Natural killer cell (primary cell): ENCODE measurements around the gene CDH5. TPM values are rescaled to one million over a fixed set of nuclear protein-coding genes. Genes with fewer than 3 reads are reported as not detected.

Experiments
- ATAC-seq, 3 donors: fragments of 150-1000 bp in 2 of 3; fragments of 200-7000 bp in 1 of 3; cut with Tn5 transposase; 1 replicate in 1 of 3; 2 replicates in 2 of 3; pipeline ENCODE4 v1.10.0; 2021; ENCODE audit warnings: mild to moderate bottlenecking in 2 of 3, moderate library complexity in 2 of 3
- DNase-seq, 2 donors: peaks; one replicate each; pipeline versions ENCODE4 v3.0.0 to v3.0.0-alpha.2; 2013 to 2021; ENCODE audit warnings: mixed read lengths in 1 of 2
- H3K27ac ChIP-seq: one replicate; pipeline ENCODE4 v1.5.1; 2013; ENCODE audit warnings: mild to moderate bottlenecking, low read length
- H3K27me3 ChIP-seq: one replicate; pipeline ENCODE4 v1.6.1; 2013; ENCODE audit warnings: low read length; ENCODE audit not compliant: control insufficient read depth, insufficient read depth
- H3K36me3 ChIP-seq: one replicate; pipeline ENCODE4 v1.6.1; 2013; ENCODE audit warnings: low read length; ENCODE audit not compliant: control insufficient read depth, insufficient read depth
- H3K4me1 ChIP-seq: one replicate; pipeline ENCODE4 v1.6.1; 2013; ENCODE audit warnings: low read length; ENCODE audit not compliant: control insufficient read depth, insufficient read depth
- H3K4me3 ChIP-seq: one replicate; pipeline ENCODE4 v1.5.1; 2013; ENCODE audit warnings: low read length
- H3K9me3 ChIP-seq: one replicate; pipeline ENCODE4 v1.6.1; 2013; ENCODE audit warnings: low read length; ENCODE audit not compliant: control insufficient read depth, insufficient read depth
- H3K27ac Mint-ChIP-seq, 2 donors: one replicate each; pipeline ENCODE4 v1.8.0; 2022; ENCODE audit warnings: mild to moderate bottlenecking in 2 of 2, mixed read lengths in 2 of 2, moderate library complexity in 1 of 2
- H3K27me3 Mint-ChIP-seq, 2 donors: one replicate each; pipeline ENCODE4 v1.8.0; 2022; ENCODE audit warnings: low read depth in 2 of 2, mixed read lengths in 2 of 2
- H3K36me3 Mint-ChIP-seq: one replicate; pipeline ENCODE4 v1.8.0; 2022; ENCODE audit warnings: mixed read lengths
- H3K4me1 Mint-ChIP-seq, 2 donors: one replicate each; pipeline ENCODE4 v1.8.0; 2022; ENCODE audit warnings: mixed read lengths in 2 of 2
- H3K4me3 Mint-ChIP-seq: one replicate; pipeline ENCODE4 v1.8.0; 2022; ENCODE audit warnings: mild to moderate bottlenecking, moderate library complexity, mixed read lengths
- H3K9me3 Mint-ChIP-seq, 2 donors: one replicate each; pipeline ENCODE4 v1.8.0; 2022; ENCODE audit warnings: mixed read lengths in 2 of 2
- CTCF ChIP-seq: fragments of 200-600 bp; IDR thresholded peaks from one replicate; pipeline ENCODE4 v1.8.0; 2022; ENCODE audit warnings: antibody characterized with exemption
- WGBS: methylation state at CpG from one replicate; pipeline ENCODE4 v1.1.7; 2013; ENCODE audit warnings: missing lambda C conversion rate; ENCODE audit not compliant: insufficient coverage; 5-methylcytosine and 5-hydroxymethylcytosine counted together
- intact Hi-C: fragments of 100-400 bp; cut with micrococcal nuclease; formaldehyde crosslinking; loops from one replicate; pipeline ENCODE4 v1.14.2; 2022
- total RNA-seq, 4 donors: library from RNA; stranded (reverse); fragments of 120-200 nt in 1 of 4; gene quantifications; one replicate each; pipeline versions ENCODE4 v1.2.3 to v1.2.4, GENCODE V29; 2013 to 2022

The CDH5 gene
- total RNA-seq, 3 donors from 2014 or later (not counting 1 experiment from before 2014, with no cell fraction given), result not detected

- no peak for TF ChIP-seq CTCF
- peaks cover 4 to 6% of the 10 kb centered on the region in 2 donors for H3K27me3 Mint-ChIP-seq
- H3K36me3 ChIP-seq, result no peaks in the 10 kb centered on the region
- H3K4me3 Mint-ChIP-seq, result no peak overlapping the region
- H3K4me3 ChIP-seq, result no peak overlapping the region
- H3K9me3 Mint-ChIP-seq, result peaks cover 8 to 10% of the 10 kb centered on the region in 2 donors
- ATAC-seq (no peak), DNase-seq (no peak)
- no peaks in the 10 kb centered on the region for H3K4me1 ChIP-seq
- H3K27ac Mint-ChIP-seq, result no peak overlapping the region
- intact Hi-C loops, result no loop called here
- H3K4me1 Mint-ChIP-seq, result peaks cover 9 to 18% of the 10 kb centered on the region in 2 donors
- H3K9me3 ChIP-seq, result peaks cover 8% of the 10 kb centered on the region
- H3K27me3 ChIP-seq, result no peaks in the 10 kb centered on the region
- H3K27ac ChIP-seq, result no peak overlapping the region
- 90% methylated on average over 13 of the region's 13 CpGs for WGBS
- no peaks in the 10 kb centered on the region for H3K36me3 Mint-ChIP-seq
Measured at GRCh38 chr16:66382171-66382965, 15.9 kb downstream of the CDH5 start.

DNA sequence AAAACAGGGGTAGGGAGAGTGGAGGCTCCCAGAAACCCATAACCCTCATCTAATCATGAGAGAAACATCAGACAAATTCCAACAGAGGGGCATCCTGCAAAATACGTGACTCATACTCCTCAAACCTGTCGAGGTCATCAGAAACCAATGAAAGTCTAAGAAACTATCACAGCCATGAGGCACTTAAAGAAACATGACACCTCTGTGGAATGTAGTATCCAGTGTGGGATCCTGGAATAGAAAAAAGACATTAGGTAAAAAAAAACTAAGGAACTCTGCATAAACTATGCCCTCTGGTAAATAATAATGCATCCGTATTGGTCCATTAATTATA, 16.4 kb downstream of the CDH5 start:
- Mint-ChIP-seq H3K4me1 (peaks cover 9 to 18% of the 10 kb centered on the region in 2 donors), H3K9me3 (peaks cover 8 to 10% of the 10 kb centered on the region in 2 donors), H3K27ac (no peak overlapping the region), H3K27me3 (peaks cover 4 to 6% of the 10 kb centered on the region in 2 donors), H3K36me3 (no peaks in the 10 kb centered on the region), H3K4me3 (no peak overlapping the region)
- no peak for TF ChIP-seq CTCF
- H3K36me3 ChIP-seq, result no peaks in the 10 kb centered on the region
- intact Hi-C loops, result no loop called here
- H3K4me3 ChIP-seq, result no peak overlapping the region
- H3K4me1 ChIP-seq, result no peaks in the 10 kb centered on the region
- 88% methylated on average over 2 of the region's 3 CpGs for WGBS
- no peak for DNase-seq
- peaks cover 8% of the 10 kb centered on the region for H3K9me3 ChIP-seq
- no peaks in the 10 kb centered on the region for H3K27me3 ChIP-seq
- H3K27ac ChIP-seq, result no peak overlapping the region
- ATAC-seq, result no peak

DNA sequence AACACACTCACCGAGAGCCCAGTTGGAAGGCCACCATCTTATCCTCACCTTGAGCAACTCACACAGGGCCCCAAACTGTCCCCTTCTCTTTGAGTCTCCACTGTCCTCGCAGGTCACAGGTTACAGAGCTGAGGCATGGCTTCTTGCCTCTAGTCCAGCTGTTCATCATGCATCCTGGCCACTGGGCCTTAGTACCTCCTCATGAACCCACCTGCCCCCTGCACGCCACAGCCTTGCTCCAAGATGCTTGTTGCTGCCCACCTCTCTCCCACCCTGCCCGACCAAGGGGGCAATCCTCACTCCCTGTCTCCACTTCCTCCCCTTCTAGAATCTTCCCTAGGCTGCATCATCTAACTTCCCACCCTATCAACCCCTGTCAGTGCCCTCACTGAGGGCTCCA, 17.1 kb downstream of the CDH5 start:
- Mint-ChIP-seq H3K27me3 (peaks cover 4 to 6% of the 10 kb centered on the region in 2 donors), H3K27ac (no peak overlapping the region), H3K4me3 (no peak overlapping the region), H3K9me3 (peaks cover 8 to 10% of the 10 kb centered on the region in 2 donors), H3K4me1 (peaks cover 8 to 17% of the 10 kb centered on the region in 2 donors), H3K36me3 (no peaks in the 10 kb centered on the region)
- Histone ChIP-seq H3K27me3 (no peaks in the 10 kb centered on the region), H3K4me3 (no peak overlapping the region), H3K4me1 (no peaks in the 10 kb centered on the region), H3K27ac (no peak overlapping the region), H3K36me3 (no peaks in the 10 kb centered on the region), H3K9me3 (peaks cover 8% of the 10 kb centered on the region)
- 84% methylated on average over 4 of the region's 4 CpGs for WGBS
- ATAC-seq, result no peak
- intact Hi-C loops, result no loop called here
- DNase-seq, result no peak
- TF ChIP-seq CTCF, result no peak

DNA sequence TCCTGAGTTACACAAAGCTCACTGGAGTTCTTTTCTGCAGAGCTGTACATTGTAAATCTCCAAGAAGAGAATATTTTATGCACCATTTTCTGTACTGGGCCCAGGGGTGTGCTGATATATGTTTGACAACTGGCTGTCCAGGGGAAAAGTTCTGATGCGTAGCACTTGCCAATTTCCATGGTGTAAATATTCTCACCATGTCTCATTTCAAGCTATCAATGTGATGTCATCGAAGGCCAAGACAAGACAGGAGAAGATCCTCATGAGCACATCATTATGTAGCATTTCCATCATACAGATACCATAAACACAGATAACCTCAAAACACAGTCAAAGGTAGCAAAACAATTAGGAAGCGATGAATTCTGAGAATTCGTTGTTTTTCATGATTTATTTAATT, 18.9 kb downstream of the CDH5 start:
- H3K27ac Mint-ChIP-seq, result no peak overlapping the region

More for the DNA sequence above, 18.9 kb downstream of the CDH5 start:
- Histone ChIP-seq H3K27ac (no peak overlapping the region), H3K27me3 (no peaks in the 10 kb centered on the region), H3K4me3 (no peak overlapping the region), H3K9me3 (no peaks in the 10 kb centered on the region), H3K4me1 (no peaks in the 10 kb centered on the region), H3K36me3 (no peaks in the 10 kb centered on the region)
- Mint-ChIP-seq H3K9me3 (peaks cover 2 to 3% of the 10 kb centered on the region in 2 donors), H3K36me3 (no peaks in the 10 kb centered on the region), H3K27me3 (peaks cover 4 to 6% of the 10 kb centered on the region in 2 donors), H3K4me3 (no peak overlapping the region), H3K4me1 (peaks cover 0 to 4% of the 10 kb centered on the region in 2 donors)
- no peak for TF ChIP-seq CTCF
- no peak for ATAC-seq
- intact Hi-C loops, result no loop called here
- DNase-seq, result no peak
- WGBS, result 88% methylated on average over 2 of the region's 4 CpGs
